SK-N-SH treated with all-trans-retinoic acid at 6 μM for 48 hours (cell line): Measurements from ENCODE around the gene HRAS.

Source experiments
- CSDC2 ChIP-seq: fragments of 250-450 bp; sonication (Bioruptor Pico); IDR thresholded peaks from 2 replicates; pipeline ENCODE4 v1.5.0; 2020; ENCODE audit warnings: mild to moderate bottlenecking, moderate library complexity
- TF ChIP-seq, protein P1 (sequence below): fragments of 250-450 bp; sonication (Bioruptor Pico); IDR thresholded peaks from 2 replicates; pipeline ENCODE4 v1.5.1; 2021; ENCODE audit warnings: mild to moderate bottlenecking, moderate library complexity

DNA sequence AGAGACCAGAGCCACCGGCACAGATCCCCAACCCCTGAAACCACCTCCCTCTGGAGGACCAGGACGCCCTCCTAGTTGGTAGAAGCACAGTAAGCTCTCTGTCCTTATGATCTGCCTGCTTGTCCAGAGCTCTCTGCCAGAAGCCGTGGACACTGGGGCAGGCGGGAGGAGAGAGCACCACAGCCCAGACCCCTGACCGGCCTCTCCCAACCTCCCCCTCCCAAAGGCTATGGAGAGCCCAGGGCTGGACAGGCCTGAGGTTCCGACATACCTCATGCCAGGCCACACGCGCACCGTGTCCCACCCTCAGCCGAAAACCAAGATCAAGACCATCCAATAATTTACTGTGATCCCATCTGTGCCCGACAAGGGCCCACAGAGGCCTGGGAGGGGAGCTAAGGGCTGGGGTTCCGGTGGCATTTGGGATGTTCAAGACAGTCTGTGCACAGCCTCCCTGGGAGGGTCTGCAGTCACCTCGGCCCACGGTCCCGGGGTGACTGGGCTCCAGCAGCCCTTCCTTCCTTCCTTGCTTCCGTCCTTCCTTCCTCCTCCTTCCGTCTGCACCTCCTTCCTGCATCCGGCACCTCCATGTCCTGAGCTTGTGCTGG, 3.4 kb downstream of the HRAS start:
- TF ChIP-seq, protein P1, sequence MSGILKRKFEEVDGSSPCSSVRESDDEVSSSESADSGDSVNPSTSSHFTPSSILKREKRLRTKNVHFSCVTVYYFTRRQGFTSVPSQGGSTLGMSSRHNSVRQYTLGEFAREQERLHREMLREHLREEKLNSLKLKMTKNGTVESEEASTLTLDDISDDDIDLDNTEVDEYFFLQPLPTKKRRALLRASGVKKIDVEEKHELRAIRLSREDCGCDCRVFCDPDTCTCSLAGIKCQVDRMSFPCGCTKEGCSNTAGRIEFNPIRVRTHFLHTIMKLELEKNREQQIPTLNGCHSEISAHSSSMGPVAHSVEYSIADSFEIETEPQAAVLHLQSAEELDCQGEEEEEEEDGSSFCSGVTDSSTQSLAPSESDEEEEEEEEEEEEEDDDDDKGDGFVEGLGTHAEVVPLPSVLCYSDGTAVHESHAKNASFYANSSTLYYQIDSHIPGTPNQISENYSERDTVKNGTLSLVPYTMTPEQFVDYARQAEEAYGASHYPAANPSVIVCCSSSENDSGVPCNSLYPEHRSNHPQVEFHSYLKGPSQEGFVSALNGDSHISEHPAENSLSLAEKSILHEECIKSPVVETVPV (CRISPR knock-in tag): no peak
- TF ChIP-seq CSDC2 (CRISPR knock-in tag): no peak
